ENCODE results near the gene CPZ. TPM values are rescaled to one million over a fixed set of nuclear protein-coding genes. Genes with fewer than 3 reads are reported as not detected.

CPZ gene
- total and polyA plus RNA-seq, 2 experiments from 2014 or later: 24.6 to 37.3 TPM

- Histone ChIP-seq H3K4me1 (ENCODE audit: insufficient read depth) (peaks cover 16% of the 10 kb centered on the region; the same call in 1 of the 2 replicates), H3K79me2 (replicated peaks; ENCODE audit: insufficient read depth) (no peaks in the 10 kb centered on the region), H4K20me1 (replicated peaks; ENCODE audit: insufficient read depth) (no peaks in the 10 kb centered on the region), H3K27ac (ENCODE audit: low read depth) (no peak overlapping the region), H2AFZ (no peak overlapping the region), H3F3A (replicated peaks; ENCODE audit: low read depth) (0 out of 2 replicates have a peak, but pooled peaks cover 2% of the 10 kb centered on the region), H3K27me3 (ENCODE audit: insufficient read depth) (no peaks in the 10 kb centered on the region), H3K4me2 (no peak overlapping the region), H3K4me3 (no peak overlapping the region), H3K9me2 (ENCODE audit: insufficient read depth) (no peaks in the 10 kb centered on the region), H3K36me3 (ENCODE audit: insufficient read depth) (no peaks in the 10 kb centered on the region)
- no peaks in the 10 kb centered on the region for H3K9me3 Mint-ChIP-seq
- H3K27ac Mint-ChIP-seq: no peak overlapping the region
- peaks cover 19% of the 10 kb centered on the region for H3K27me3 Mint-ChIP-seq (ENCODE audit: insufficient read depth, low read depth, poor library complexity)
- H3K36me3 Mint-ChIP-seq (ENCODE audit: low read depth): no peaks in the 10 kb centered on the region
- DNase-seq (ENCODE audit: low spot score) (no peak), ATAC-seq (no peak)
- H3K4me3 Mint-ChIP-seq: no peak overlapping the region
- TF ChIP-seq ZNF114 (CRISPR knock-in tag; IDR thresholded peaks at IDR 0.05): no peak
- TF ChIP-seq REST (IDR thresholded peaks at IDR 0.05; ENCODE audit: unreplicated experiment): no peak
- TF ChIP-seq ZNF331 (CRISPR knock-in tag; IDR thresholded peaks at IDR 0.05; ENCODE audit: low read depth): no peak
- no peak for TF ChIP-seq EZH2phosphoT487 (IDR thresholded peaks at IDR 0.05; ENCODE audit: unreplicated experiment)
- TF ChIP-seq ETS1 (IDR thresholded peaks at IDR 0.05): no peak
- no peak for TF ChIP-seq POLR2AphosphoS5 (IDR thresholded peaks at IDR 0.05; ENCODE audit: low read depth)
- TF ChIP-seq ZNF462 (CRISPR knock-in tag; IDR thresholded peaks at IDR 0.05): no peak
- TF ChIP-seq JUNB (IDR thresholded peaks at IDR 0.05; ENCODE audit: unreplicated experiment): no peak
- TF ChIP-seq CTCF (conservative IDR thresholded peaks at IDR 0.05; ENCODE audit: low read depth in 2 of 2): no peak
- TF ChIP-seq STAT1 (IDR thresholded peaks at IDR 0.05; ENCODE audit: unreplicated experiment): no peak
- no peak for TF ChIP-seq CREB1 (CRISPR knock-in tag; IDR thresholded peaks at IDR 0.05; ENCODE audit: low read depth)
- TF ChIP-seq EZH2 (IDR thresholded peaks at IDR 0.05; ENCODE audit: low read depth, unreplicated experiment): no peak
- no peak for TF ChIP-seq NANOG (IDR thresholded peaks at IDR 0.05; ENCODE audit: borderline replicate concordance)
- peaks cover 36% of the 10 kb centered on the region for H3K4me1 Mint-ChIP-seq
Observed at GRCh38 chr4:8575457-8575856, 17.1 kb upstream of the CPZ start.

Measured in GM23338 (cell line).